Dermis blood vessel endothelial cell (primary cell): Measurements from ENCODE around the gene CREBBP. TPM values are rescaled to one million over a fixed set of nuclear protein-coding genes. Genes with fewer than 3 reads are reported as not detected.

ENCODE experiments used
- DNase-seq: peaks from one replicate; pipeline ENCODE4 v3.0.0; 2010
- total RNA-seq: library from RNA; depleted of rRNA; stranded (reverse); fragments of >200 nt; gene quantifications from 2 replicates; pipeline ENCODE4 v1.2.3, GENCODE V29; 2014

Gene CREBBP
- total RNA-seq, 1 donor from 2014 or later: 19.2 TPM

- DNase-seq: no peak
Measured at GRCh38 chr16:3706253-3707012, 174.1 kb downstream of the CREBBP start.

GRCh38 chr16:3702082-3702481 lies 178.4 kb downstream of the CREBBP start:
- no peak for DNase-seq

DNA sequence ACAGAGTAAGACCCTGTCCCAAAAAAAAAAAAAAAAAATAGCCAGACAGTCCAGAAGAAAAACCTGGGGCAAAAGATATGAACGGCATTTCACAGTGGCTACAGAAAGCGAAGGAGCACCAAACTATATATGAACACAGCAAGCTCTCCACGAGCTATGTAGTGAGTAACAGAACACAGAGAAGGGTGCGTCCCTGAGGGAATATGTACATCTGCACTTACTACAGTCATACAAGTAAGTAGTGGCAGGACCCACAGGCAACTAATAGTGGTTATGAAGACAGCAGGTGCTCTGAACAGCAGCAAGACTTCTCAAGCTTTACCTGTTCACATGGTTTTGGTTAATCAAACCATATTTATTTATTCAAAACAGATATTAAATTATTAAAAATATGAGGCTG lies 179.0 kb downstream of the CREBBP start:
- no peak for DNase-seq

- DNase-seq: no peak
Measured at GRCh38 chr16:3698941-3699340, 181.6 kb downstream of the CREBBP start.

GRCh38 chr16:3696425-3697218 lies 183.9 kb downstream of the CREBBP start:
- no peak for DNase-seq

GRCh38 chr16:3695610-3696369 lies 184.7 kb downstream of the CREBBP start:
- DNase-seq: no peak

GRCh38 chr16:3694051-3694450 lies 186.5 kb downstream of the CREBBP start:
- DNase-seq: no peak

DNA sequence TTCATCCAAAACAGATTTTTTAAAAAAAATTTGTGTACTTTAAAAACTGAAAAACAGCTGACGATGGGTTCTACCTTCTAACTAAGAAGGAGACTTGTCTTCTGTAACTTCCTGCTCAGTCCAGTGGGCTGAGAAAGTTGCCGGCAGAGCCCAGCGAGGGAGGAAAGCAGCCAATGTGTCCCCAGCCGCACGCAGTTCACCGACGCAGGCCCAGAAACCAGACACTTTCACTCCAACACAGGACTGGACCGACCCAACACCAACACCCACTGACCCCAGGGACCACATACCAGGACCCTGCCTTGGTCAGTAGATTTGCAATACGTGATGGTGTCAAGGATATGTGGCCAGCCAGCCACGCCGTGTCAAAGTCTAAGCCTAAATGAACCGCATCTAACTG lies 188.8 kb downstream of the CREBBP start:
- DNase-seq: no peak

DNA sequence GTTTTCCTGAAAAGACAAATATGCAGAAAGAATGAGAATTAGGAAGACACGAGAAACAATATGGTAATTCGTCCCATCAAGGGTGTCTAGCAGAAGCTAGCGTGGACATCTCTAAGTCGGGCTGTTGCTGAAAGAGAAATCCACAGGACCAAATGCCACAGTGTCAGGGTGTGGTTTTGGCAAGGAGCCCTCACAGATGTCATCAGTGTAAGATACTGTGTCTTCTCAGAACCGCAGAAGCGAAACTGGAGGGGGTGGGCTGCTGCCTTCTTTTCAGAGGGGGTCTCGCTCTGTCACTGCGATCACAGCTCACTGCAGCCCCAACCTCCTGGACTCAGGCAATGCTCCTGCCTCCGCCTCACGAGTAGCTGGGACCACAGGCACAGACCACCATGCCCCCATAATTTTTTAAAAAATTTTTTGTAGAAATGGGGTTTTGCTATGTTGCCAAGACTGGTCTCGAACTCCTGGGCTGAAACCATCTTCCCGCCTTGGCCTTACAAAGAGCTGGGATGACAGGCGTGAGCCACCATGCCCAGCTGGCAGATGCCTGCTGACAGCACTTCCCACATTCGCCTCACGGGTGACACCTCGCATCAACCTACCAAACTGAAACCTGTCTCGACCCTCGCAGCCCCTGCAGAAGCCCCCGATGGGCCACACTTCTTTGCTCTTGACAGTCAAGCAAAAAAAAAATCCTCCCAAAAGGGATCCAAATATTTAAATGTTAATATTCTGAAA lies 189.4 kb downstream of the CREBBP start:
- no peak for DNase-seq

DNA sequence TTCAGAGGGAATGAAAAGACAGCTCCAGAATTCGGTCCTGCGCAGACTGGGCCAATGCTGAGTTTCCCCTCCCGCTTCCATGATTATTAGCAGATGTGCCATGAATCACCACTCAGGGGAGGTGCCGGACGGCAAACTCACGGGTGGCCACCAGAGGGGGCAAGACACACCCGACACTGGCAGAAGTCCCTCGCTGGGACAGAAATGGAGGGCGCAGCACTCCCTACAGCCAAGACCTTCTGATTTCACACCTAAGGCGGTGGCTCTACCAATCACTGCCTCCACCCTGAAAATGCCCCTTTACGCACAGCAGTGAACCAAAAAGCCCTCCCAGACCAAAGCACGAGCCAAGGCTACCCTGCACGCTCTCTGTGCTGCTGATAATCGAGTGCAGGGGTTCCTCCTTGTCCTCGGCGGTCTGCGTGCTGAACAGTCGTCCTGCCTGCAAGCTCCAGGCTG lies 190.0 kb downstream of the CREBBP start:
- peak; percentile 96 for DNase-seq

GRCh38 chr16:3689731-3690130 lies 190.8 kb downstream of the CREBBP start:
- DNase-seq: no peak

DNA sequence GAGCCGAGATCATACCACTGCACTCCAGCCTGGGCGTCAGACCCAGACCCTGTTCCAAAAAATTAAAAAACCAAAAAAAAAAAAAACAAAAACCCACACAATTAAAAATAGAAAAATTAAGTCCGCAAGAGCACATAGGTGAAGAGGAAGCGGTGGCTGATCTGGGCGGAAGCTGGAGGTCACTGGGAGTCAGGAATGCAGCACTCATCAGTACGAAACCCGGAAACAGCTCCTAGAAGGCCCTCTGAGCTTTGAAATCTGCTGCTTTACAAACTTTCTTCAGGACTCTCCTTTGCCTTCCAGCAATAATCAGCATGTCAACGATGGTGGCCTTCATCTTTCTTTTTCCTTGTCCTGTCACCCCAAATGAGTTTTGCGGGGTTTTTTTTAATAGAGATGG lies 192.7 kb downstream of the CREBBP start:
- peak; percentile 75 for DNase-seq

GRCh38 chr16:3687021-3687420 lies 193.5 kb downstream of the CREBBP start:
- DNase-seq: no peak

- peak; percentile 29 for DNase-seq
Measured at GRCh38 chr16:3681206-3681605, 199.3 kb downstream of the CREBBP start.

GRCh38 chr16:3677994-3678393 lies 202.5 kb downstream of the CREBBP start:
- no peak for DNase-seq

GRCh38 chr16:3675601-3676130 lies 204.8 kb downstream of the CREBBP start:
- no peak for DNase-seq

Other genes starting within 250 kb of the CREBBP start
- gene DNASE1, start 226.0 kb downstream of the CREBBP start, total RNA-seq: 16.8 and 20.8 TPM in 2 replicates
- gene TRAP1, start 163.2 kb downstream of the CREBBP start, total RNA-seq: 48.3 and 97.4 TPM in 2 replicates
- gene ADCY9, start 235.7 kb upstream of the CREBBP start, total RNA-seq: 18.5 and 19.4 TPM in 2 replicates